Parathyroid adenoma (tissue), 2 donors: ENCODE data around the gene NAV2.

Source experiments
- H2AFZ ChIP-seq: fragments of 300-600 bp; sonication (generic); one replicate; pipeline ENCODE4 v1.7.0; 2017; ENCODE audit warnings: antibody characterized with exemption, mild to moderate bottlenecking
- H3K27ac ChIP-seq: fragments of 300-600 bp; sonication (generic); one replicate; pipeline ENCODE4 v1.7.0; 2017
- H3K27me3 ChIP-seq: fragments of 300-600 bp; sonication (generic); one replicate; pipeline ENCODE4 v1.7.0; 2017; ENCODE audit warnings: low read length; ENCODE audit not compliant: control insufficient read depth, insufficient read depth
- H3K36me3 ChIP-seq: fragments of 300-600 bp; sonication (generic); one replicate; pipeline ENCODE4 v1.7.0; 2017; ENCODE audit warnings: low read length; ENCODE audit not compliant: control insufficient read depth, insufficient read depth
- H3K4me1 ChIP-seq: fragments of 300-600 bp; sonication (generic); one replicate; pipeline ENCODE4 v1.7.0; 2017; ENCODE audit warnings: control low read depth
- H3K4me2 ChIP-seq: fragments of 300-600 bp; sonication (generic); one replicate; pipeline ENCODE4 v1.7.0; 2017; ENCODE audit warnings: low read length
- H3K4me3 ChIP-seq: fragments of 300-600 bp; sonication (generic); one replicate; pipeline ENCODE4 v1.7.0; 2017; ENCODE audit warnings: low read depth, low read length
- H3K79me2 ChIP-seq: fragments of 300-600 bp; sonication (generic); one replicate; pipeline ENCODE4 v1.7.0; 2017; ENCODE audit warnings: control low read depth
- H3K9ac ChIP-seq: fragments of 300-600 bp; sonication (generic); one replicate; pipeline ENCODE4 v1.7.0; 2017; ENCODE audit warnings: mild to moderate bottlenecking
- H3K9me3 ChIP-seq: fragments of 300-600 bp; sonication (generic); one replicate; pipeline ENCODE4 v1.7.0; 2017; ENCODE audit warnings: low read length; ENCODE audit not compliant: control insufficient read depth
- TF ChIP-seq, protein P1 (sequence below): fragments of 300-600 bp; sonication (generic); IDR thresholded peaks from one replicate; pipeline ENCODE4 v1.7.0; 2017; ENCODE audit warnings: antibody characterized with exemption, mild to moderate bottlenecking
- donor health status: primary hyperparathyroidism.

Gene NAV2

GRCh38 chr11:20032127-20032526 is 319.5 kb downstream of the NAV2 start:
- Histone ChIP-seq H3K9me3 (no peaks in the 10 kb centered on the region), H3K4me2 (peak overlapping the region; percentile 40), H3K27ac (peak overlapping the region; percentile 45), H3K79me2 (no peaks in the 10 kb centered on the region), H3K9ac (no peak overlapping the region), H3K36me3 (no peaks in the 10 kb centered on the region), H2AFZ (no peak overlapping the region), H3K4me1 (peaks cover 3% of the 10 kb centered on the region), H3K27me3 (no peaks in the 10 kb centered on the region), H3K4me3 (no peak overlapping the region)
- TF ChIP-seq, protein P1, sequence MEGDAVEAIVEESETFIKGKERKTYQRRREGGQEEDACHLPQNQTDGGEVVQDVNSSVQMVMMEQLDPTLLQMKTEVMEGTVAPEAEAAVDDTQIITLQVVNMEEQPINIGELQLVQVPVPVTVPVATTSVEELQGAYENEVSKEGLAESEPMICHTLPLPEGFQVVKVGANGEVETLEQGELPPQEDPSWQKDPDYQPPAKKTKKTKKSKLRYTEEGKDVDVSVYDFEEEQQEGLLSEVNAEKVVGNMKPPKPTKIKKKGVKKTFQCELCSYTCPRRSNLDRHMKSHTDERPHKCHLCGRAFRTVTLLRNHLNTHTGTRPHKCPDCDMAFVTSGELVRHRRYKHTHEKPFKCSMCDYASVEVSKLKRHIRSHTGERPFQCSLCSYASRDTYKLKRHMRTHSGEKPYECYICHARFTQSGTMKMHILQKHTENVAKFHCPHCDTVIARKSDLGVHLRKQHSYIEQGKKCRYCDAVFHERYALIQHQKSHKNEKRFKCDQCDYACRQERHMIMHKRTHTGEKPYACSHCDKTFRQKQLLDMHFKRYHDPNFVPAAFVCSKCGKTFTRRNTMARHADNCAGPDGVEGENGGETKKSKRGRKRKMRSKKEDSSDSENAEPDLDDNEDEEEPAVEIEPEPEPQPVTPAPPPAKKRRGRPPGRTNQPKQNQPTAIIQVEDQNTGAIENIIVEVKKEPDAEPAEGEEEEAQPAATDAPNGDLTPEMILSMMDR, result no peak

- Histone ChIP-seq H3K9me3 (no peaks in the 10 kb centered on the region), H3K79me2 (no peaks in the 10 kb centered on the region), H3K4me2 (no peak overlapping the region), H2AFZ (no peak overlapping the region), H3K9ac (no peak overlapping the region), H3K4me1 (no peaks in the 10 kb centered on the region), H3K4me3 (no peak overlapping the region), H3K27ac (no peak overlapping the region), H3K27me3 (no peaks in the 10 kb centered on the region), H3K36me3 (no peaks in the 10 kb centered on the region)
- TF ChIP-seq, protein P1, result no peak
These were observed 320.1 kb downstream of the NAV2 start for GRCh38 chr11:20032577-20033260.

DNA sequence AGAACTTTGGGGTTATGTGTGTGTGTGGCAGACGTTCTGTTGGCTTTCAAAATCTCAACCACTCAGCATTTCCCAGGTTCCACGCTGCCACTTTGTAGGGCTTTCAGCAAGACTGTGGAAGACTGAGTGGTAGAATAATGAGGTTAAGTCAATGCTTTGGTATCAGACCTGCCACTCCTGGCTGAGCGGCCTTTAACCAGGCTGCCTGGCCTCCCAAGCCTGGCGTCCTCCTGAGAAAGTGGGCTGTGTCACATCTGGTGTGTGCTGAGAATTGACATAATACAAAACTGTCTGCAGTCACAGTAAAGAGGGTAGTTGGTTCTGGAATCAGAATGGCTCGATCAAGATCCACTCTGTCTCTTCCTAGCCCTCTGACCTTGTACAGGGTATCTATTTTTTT is 321.2 kb downstream of the NAV2 start:
- Histone ChIP-seq H2AFZ (no peak overlapping the region), H3K9me3 (no peaks in the 10 kb centered on the region), H3K4me2 (no peak overlapping the region), H3K79me2 (no peaks in the 10 kb centered on the region), H3K36me3 (no peaks in the 10 kb centered on the region), H3K9ac (no peak overlapping the region), H3K4me1 (peaks cover 8% of the 10 kb centered on the region), H3K27me3 (no peaks in the 10 kb centered on the region), H3K27ac (no peak overlapping the region), H3K4me3 (no peak overlapping the region)
- TF ChIP-seq, protein P1, result no peak

DNA sequence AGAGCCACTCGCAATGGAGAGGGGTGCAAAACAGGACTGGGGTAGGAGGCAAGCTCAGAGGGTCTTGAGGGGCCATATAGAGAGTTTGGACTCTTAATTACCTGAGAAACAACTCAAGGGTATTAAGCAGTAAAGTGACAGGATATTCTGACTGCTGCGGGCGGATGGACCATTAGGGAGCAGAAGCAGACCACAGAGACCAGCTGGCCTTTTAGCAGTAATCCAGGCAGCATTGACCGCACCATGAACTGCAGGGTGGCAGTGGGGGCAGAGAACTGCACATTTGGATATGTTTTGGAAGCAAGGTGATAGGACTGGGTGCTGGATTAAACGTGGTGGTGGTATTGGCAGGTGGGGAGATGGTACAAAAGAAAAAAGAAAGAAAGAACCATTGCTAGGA is 322.3 kb downstream of the NAV2 start:
- Histone ChIP-seq H2AFZ (no peak overlapping the region), H3K4me1 (peaks cover 17% of the 10 kb centered on the region), H3K4me3 (no peak overlapping the region), H3K27ac (no peak overlapping the region), H3K36me3 (no peaks in the 10 kb centered on the region), H3K27me3 (no peaks in the 10 kb centered on the region), H3K79me2 (no peaks in the 10 kb centered on the region), H3K4me2 (no peak overlapping the region), H3K9ac (no peak overlapping the region), H3K9me3 (no peaks in the 10 kb centered on the region)
- TF ChIP-seq, protein P1, result no peak

- H3K36me3 ChIP-seq, result no peaks in the 10 kb centered on the region
- H3K9ac ChIP-seq, result no peak overlapping the region
- no peaks in the 10 kb centered on the region for H3K27me3 ChIP-seq
- TF ChIP-seq, protein P1, result no peak
- no peak overlapping the region for H2AFZ ChIP-seq
- H3K4me3 ChIP-seq, result no peak overlapping the region
- H3K27ac ChIP-seq, result no peak overlapping the region
- peaks cover 17% of the 10 kb centered on the region for H3K4me1 ChIP-seq
- no peaks in the 10 kb centered on the region for H3K79me2 ChIP-seq
- H3K9me3 ChIP-seq, result no peaks in the 10 kb centered on the region
- H3K4me2 ChIP-seq, result no peak overlapping the region
These were observed 322.7 kb downstream of the NAV2 start for GRCh38 chr11:20035375-20035700.
